HCEC 1CT (cell line): Measurements from ENCODE around the gene FBLN7.

ENCODE experiments used
- DNase-seq: peaks from one replicate; pipeline ENCODE4 v3.0.0-alpha.2; 2017

Gene FBLN7

DNA sequence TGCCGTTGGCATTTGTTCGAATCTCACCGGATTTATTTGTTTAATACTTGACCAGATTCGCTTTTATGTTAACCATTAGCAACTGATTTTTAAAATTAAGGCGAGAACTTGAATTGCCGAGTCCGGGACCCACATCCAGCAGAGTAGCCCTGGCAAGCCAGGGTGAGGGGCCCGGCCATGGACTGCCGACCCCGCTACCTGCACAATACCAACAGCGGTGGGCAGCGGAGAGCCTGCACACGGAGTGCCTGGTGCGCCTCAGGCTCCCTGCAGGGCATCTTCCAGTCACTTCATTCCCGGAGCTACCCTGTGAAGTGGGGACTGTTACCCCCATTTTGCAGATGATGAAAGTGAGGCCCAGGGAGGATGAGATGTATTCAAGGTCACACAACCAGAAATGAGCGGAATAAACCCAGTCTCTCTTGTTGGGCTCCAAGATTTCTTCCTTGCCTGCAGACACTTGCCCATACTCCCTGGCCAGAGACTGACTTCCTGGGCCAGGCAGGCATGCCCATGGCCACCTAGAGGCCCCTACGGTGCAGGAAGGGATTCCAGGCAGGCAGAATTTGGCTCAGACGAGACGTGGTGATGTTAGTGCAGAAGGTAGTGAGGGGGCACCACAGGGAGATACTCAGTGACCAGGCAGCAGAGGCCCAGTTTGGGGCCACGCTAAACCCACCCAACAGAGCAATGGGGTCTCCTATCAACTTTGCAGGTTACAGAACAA lies 2.9 kb downstream of the FBLN7 start:
- DNase-seq: no peak

DNA sequence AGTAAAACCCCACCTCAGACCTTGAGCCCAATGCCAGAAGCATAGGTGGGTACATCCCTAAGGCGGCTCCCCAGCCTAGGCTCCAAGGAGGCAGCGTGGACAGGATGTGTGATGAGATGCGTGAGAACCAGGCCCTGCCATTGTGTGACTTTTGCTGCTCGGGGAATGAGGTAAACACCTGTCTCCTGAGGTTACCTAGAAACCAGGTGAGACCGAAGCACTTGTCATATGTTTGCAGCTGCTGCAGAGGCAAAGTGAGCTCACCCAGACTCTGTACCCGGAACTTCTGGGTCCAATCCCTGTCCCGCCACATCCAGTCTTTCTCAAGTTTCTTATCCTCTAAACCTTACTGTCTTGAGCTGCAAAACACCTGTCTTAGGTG lies 3.4 kb downstream of the FBLN7 start:
- no peak for DNase-seq

DNA sequence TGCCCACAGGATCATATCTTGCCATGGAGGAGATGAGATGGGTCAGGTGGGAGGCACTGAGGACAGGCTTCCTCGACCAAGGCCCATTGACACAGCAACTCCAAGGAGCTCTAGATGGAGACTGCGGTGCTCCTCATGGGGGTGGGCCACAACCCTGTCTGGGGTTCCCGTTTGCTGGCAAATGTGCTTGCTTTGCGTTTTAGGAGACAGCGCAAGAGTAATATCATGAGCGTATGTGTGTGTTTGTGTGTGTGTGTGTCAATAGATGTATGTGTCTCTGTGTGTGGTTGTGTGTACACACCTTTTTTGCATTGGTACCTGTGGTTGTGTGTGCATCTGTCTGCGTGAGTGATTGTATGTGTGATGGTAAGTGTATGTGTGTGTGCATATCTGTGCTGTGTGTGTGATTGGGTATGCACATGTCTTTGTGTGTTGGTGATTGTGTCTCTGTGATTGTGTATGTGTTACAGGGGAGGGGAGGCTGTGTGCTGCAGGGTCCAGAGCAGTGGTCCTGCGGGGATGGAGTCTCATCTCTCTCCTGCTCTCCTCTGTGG lies 4.4 kb downstream of the FBLN7 start:
- DNase-seq: no peak

DNA sequence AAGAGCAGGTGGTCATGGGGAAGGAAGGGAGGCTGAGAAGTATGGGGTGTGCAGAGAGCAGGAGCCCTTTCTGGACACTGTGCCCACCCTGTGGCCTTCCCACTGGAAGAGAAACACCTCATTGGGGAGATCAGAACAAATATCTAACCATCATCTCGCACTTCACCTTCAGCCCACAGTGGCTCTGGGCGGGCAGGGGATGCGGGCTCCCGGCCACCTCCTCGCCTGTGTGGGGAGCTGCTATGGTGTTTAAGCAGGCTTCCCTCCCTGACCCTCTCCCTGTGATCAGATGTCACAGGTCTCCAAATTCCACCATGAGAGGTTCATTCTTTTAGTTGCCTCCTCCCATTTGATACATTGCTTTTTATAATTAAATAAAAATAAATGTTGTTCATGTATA lies 5.0 kb downstream of the FBLN7 start:
- no peak for DNase-seq

DNA sequence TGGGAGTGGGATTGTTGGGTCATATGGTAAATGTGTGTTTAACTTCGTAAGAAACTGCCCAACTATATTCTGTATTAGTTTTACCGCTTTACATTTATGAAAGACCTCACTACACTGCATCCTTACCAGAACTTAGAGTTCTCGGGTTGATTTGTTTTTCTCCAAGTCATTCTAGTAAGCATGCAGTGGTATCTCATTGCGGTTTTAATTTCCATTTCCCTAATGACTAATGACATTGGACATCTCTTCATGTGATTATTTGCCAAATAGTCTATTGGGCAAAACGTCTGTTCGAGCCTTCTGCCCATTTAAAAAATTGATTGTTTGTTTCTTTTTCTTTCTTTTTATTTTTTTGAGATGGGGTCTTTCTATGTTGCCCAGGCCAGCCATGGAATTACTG lies 6.8 kb downstream of the FBLN7 start:
- DNase-seq: no peak

DNA sequence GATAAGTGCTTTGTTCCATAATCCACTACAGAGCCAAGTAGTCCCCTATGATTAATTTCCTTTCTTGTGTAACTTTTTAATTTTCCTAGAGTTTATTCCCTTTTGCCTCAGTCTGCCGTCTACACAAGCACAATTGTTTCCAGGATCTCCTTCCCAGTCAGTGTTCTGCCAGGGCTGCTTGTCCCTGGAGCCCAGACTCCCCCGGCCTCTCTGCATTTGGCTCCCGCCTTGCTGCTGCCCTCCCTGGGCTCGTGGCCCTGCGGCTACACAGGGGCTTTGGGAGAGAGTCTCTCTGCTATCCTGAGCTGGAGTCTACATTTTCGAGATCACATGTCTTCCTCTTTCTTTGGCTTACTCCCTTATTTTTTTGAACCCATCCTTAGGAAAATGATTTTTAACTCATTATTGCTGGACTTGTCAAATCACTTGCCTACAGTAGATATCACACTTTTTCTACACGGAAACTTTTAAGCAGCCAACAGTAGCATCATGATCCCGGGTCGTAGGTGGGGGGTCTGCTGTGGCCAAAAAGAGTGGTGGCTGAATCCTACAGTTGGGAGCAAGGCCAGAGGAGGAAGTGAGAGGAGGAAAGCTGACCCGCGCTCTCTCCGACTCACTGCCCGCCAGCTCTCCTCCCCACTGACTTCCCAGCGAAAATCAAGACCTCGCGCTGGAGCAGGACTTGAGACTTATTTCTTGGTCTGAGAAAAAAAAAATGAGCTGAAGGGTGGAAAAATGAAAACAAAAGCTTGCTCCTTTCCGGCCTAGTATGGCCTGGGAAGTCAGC lies 9.4 kb downstream of the FBLN7 start:
- DNase-seq: no peak

DNA sequence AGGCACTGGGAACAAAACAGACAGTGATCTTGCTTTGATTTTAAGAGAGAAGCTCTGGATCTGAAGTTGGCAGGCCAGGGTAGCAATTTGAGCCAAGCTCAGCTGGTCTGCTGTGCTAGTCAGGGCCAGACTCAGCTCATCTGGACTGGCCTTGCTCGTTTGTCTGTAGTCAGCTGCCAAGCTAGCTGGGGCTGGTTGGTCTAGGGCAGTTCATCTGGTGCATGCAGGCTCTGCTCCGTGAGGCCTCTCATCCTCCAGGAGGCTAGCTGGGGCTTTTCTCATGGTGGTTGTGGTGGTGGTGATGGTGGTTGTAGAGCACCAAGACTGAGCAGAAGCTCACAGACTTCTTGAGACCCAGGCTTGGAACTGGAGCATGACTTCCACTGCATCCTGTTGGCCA lies 10.3 kb downstream of the FBLN7 start:
- no peak for DNase-seq

DNA sequence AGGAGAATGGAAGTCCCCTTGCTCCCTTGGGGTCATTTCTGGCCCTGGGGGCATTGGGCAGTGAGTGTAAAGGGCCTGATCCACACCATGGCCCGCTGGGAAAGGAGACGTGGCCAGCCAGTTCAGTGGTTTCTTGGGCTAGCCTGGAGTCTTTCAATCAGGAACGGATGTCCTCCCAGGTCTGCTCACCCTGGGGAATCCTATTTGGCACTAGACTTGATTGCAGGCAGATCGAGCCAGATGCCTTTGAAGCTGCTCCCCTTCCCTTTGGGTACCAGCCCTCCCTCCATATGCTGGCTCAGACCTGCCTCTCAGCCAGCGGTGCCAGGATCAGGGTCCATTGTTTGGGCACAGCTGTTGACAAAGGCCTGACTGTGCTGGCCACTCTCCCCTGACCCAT lies 11.0 kb downstream of the FBLN7 start:
- no peak for DNase-seq

DNA sequence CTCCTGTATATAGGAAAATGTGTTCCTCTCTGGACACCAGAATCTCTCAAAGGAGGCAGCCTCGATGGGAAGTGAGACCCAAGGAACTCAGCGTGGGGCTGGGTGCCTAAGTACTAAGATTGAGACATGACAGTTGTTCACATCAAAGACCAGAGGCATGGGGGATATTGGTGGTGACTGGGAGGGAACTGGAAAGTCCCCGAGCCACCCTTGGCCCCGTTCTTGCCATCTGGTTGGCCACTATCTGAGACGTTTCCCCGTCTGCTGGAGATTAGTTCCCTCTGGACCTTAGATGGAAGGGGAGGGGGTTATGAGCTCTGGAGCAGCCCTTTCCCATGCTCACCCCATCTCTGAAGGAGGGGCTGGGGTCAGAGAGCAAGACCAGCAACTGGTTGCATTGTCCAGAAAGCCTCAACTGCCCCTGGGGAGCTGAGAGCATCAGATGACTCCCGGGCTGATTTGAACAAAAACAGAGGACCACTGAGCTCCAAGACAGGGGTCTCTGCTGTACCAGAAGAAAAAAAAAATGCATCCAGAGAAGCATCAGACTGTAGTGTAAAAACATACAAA lies 11.8 kb downstream of the FBLN7 start:
- no peak for DNase-seq

DNA sequence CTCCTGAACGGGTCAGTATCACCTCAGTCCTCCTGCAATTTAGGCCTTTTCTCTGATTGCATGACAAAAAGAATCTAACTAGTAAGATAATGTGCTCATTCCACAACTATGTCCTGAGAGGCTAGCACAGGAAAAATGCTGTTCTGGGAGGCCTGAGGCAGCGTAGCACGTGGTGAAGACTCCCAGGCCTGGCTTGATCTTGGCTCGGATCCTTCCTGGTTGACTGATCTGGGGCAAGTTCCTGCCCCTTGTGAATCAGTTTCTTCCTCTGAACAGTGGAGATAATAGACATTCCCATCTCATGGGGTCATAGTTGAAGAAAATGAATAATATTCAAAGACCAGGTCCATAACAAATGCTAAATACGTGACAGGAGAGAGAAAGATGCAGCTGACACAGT lies 12.3 kb downstream of the FBLN7 start:
- DNase-seq: peak; percentile 87

DNA sequence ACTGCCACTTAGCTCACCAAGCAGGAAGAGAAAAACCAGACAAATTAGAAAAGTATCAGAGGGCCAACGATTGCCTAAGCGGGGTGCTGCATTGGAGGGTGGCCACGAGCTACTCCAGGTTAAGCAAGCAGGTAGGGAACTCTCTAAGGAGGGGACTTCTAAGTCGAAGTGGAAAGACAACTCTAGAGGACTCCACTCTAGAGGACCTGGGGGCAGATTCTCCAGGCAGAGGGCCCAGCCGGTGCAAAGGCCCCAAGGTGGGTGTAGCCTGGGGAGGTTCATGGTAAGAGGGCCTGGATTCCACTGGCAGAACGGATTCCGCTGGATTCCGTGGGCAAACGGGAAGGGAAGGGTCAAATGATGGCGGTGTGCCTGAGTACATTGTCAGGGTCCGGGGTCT lies 12.7 kb downstream of the FBLN7 start:
- DNase-seq: no peak

DNA sequence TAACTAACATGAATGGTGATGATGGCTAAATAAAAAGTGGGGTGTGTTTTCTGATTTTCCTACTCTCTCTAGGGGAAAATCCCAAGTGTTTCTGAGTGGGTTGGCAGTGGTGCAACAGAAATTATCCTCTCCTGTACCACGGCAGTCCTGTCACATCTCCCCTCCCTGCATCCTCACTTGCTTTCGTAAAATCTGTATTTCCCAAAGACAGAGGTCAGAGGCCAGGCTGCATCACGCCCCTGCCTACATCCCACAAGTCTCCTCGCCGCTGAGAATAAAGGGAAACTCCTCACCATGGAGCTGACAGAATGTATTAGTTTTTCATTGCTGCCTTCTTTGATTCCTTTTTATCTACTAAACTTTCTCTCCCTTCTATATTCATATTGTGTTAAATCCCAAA lies 13.1 kb downstream of the FBLN7 start:
- no peak for DNase-seq

DNA sequence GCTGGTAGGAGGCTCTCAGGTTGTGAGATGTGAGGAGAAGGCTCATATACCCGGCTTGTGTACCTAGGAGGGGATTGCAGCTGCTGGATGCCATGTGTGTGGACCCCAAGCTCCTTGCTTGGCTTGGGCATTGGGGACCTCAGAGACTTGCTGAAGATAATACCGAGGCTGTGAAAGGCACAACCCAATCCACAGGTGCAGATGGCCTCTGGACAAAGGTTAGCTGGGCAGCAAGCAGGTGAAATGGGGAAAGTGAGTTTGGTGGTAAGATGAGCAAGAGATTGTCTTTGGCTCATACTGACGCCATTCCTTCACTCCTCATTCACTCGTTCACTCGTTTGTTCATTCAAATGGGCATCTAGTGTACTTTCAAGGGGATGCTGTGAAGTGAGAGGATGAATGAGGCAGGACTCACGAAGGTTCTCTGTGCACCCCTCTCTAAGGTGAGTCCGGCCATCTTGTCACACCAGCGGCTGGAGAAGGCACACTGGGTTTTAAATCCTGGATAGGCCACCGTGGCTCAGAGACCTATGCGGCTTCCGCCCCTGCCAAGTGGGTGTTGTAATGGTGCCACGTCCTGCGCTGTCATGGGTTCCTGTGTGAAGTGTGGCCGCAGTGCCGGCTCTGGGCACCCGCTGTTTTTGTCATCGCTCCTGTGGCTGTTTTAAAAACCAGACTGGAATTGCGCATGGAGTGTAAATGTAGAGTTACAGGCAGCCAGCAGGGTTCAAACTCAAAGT lies 13.7 kb downstream of the FBLN7 start:
- DNase-seq: no peak

DNA sequence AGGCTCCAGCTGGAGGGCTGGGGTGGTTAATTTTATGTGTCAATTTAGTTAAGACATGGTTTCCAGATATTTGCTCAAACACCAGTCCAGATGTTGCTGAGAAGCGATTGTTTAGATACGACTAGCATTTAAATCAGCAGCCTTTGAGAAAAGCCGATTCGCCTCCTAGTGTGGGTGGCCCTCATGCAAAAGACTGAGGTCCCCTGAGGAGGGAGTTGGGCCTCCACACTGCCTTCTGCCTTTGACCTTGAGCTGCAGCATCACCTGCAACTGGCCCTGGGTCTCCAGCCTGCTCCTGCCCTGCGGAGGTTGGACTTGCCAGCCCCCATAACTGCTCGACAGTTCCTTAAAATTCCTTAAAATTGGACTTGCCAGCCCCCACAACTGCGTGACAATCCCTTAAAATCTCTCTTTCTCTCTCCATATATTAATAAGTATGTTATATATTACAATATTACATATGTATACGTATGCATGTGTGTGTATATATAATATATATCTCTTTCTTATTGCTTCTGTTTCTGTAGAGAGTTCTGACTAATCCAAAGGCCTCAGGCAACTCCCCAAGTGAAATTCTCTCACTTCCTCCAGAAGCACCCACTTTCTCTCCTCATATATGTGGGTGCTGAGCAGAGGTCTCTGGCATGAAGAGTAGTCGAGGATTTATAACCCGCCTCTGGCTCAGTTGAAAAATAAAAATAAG lies 14.4 kb downstream of the FBLN7 start:
- no peak for DNase-seq

DNA sequence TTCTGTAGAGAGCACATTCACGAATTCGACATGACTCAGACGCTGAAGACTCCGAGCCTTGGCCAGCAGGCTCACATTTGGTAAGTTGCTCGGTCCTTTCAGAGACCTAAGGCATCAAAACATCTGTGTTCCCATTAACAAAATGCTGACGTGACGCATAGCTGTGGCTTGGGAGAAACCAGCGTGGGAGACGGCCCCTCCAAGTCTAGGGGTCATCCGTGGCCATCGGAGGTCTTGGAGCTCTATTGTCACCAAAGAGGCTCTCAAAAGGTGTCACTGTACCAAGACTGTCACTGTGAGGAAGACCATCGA lies 14.9 kb downstream of the FBLN7 start:
- no peak for DNase-seq

DNA sequence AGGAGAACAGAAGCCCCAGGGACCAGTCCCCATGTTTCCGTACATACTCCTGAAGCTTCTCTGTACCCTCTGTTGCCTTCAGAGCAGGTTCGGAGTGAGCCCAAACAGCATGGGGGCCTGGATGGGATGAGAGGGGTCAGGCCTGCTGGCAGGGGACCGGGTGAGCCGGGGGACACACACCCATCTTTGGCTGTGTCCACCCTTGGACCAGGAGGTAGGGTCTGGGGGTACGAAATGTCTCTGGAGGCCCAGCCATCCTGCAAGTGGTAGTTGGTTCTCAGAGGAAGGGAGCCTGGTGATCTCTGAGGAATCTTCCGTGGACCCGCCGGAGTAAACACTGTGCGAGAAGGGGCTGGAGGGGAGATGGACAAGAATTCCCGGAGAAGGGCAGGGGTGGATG lies 15.3 kb downstream of the FBLN7 start:
- DNase-seq: no peak

DNA sequence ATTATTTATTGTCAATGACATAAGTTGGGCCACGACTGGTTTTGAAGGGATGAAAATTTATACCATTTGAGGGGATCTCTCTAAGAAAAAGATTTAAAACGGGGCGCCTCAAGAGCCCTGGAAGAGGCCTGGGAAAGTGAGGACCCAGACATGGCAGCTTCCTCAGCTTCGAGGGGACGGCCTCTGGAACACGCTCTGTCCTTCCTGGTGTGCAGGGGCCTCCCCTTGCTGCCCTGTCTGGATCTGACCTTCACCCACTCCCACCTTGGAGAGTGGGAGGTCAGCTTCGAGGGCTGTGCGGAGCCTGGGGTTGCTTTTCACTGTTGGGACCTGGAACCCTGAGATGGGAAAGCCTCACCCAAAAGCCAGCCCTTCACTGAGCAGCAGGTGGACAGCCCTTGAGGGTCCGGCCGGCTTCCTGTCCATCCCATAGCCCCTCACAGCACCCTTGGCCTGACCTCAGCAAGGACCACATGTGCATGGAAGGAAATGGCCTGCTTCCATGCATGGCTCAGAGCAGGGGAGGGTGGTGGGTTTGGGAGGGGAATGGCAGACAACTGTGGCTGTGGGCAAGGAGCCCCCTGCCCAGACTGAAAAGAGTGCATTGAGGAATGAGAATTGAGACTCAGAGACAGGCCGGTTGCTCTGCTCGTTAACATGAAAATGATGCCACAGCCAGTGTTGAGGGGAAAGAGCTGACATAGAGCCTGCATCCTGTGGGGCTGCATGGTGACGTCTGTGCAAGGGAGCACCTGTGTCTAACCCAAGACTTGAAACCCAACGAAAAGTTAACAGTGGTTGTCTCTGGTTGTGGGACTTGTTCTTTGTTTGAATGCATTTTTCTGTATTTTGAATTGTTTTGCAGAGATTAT lies 16.3 kb downstream of the FBLN7 start:
- DNase-seq: no peak

DNA sequence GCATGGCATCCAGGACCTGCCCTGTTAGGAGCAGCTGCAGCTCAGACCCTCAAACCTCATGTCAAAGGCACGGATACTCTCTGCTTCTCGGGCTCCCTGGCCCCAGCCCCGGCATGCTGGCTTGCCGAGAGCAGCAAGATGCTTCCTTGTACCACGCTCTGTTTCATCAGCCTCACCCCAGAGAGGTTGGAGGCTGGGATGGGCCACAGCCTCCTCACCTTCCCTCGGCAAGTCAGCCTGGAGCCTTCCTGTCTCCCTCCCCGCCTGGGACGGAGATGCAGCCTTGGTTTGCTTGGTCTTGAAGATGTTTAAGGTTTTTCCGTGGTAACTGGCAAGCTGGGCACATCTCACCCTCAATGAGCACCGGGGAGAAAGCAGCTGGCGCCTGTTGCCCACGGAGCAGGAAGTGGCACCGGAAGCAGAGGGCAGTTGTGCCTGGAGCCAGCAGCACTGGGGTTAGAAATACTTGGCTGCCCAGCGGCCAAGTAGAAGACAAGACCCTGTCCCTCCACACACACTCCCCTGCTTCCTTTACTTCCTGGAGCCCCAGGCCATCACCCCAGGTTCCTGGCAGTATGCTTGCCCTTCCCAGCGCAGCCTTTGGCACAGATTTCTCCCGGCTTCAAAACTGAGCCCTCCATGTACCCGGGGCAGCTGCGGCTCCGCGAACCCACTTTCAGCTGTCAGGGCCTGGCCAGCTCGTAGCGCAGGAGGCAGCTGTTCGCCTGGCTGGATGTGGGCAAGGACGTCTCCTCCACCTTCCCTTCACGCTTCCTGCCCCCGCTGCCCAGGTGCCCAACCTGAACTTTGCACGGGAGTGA lies 17.4 kb downstream of the FBLN7 start:
- no peak for DNase-seq

DNA sequence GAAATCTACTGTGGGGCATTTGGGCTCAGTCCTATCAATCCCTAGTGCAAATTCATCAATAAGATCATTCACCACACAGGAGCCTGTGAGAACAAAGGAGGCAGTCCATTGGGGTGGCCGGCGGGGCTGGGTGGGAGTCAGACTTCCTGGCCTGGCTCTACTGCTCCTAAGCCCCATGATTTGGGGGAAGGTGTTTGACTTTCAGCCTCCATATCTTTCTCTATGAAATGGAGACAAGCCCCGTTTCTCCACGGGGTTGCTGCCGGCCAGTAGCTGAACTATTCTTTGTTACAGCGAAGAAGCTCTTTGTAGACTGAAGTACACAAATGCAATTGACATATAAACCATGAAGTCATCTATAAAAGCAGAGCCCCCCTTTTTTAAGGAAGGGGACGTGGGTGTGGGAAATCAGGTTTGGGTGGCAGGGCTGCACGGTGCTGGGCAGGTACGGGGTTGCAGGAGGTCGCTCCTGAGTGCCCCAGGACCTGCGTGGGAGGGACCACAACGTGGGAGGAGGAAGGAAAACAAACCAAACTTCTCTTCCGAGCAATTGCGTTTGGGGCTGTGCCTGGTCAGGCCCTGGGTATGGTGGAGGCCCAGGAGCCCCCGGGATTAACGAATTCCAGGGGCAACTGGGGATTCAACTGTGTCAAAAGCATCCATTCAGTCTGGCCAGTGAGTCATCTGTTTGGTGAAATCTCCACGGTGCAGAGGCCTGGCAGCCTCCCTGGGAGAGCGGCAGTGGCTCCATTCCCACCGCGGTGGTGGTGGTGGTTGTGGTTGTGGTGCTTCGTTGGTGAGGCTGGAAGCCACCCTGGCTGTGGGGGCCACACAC lies 18.2 kb downstream of the FBLN7 start:
- peak; percentile 5 for DNase-seq

DNA sequence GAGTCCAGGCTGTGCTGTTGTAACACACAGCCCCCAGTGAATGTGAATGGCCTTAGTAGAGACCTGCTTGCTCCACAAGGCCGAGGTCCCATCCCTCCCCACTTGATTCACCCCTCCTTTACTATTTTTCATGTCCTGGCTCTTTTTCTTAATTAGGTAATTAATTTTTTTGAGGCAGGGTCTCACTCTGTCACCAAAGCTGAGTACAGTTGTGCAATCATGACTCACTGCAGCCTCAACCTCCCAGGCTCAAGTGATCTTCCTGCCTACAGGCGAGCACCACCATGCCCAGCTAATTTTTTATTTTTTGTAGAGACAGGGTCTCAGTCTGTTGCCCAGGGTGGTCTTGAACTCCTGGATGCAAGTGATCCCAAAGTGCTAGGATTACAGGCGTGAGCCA lies 19.3 kb downstream of the FBLN7 start:
- no peak for DNase-seq
